ENCODE results near the gene RALGPS2. TPM values are rescaled to one million over a fixed set of nuclear protein-coding genes. Genes with fewer than 3 reads are reported as not detected.

RALGPS2 gene
- total and polyA plus RNA-seq, 2 experiments from 2014 or later, result 8.1 to 31.2 TPM

DNA sequence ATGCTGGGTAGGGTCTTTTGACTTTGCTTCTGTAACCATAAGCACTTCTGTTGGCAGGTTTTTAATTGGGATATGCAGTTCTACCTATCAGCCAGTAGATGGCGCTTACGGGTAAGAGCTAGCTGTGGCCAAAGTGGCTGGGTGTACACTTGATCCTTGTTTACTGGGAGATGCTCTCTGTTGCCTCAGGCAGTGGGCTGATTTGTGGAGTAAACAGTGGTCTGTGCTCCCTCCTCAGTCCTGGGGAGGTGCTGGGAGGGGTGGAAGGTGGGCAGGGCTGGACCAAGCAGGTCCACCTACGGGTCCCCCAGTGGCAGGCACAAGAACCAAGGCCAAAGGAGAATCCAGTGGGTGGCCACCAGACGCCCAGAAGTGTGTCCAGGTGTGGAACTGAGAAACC, 43.4 kb downstream of the RALGPS2 start:
- Histone ChIP-seq H4K20me1 (replicated peaks; ENCODE audit: insufficient read depth) (0 out of 2 replicates have a peak, but pooled peaks cover 11% of the 10 kb centered on the region), H3K27me3 (ENCODE audit: insufficient read depth) (no peaks in the 10 kb centered on the region), H3F3A (replicated peaks; ENCODE audit: low read depth) (no peaks in the 10 kb centered on the region), H3K4me2 (no peak overlapping the region), H3K4me1 (ENCODE audit: insufficient read depth) (peaks cover 8% of the 10 kb centered on the region), H3K9me2 (ENCODE audit: insufficient read depth) (no peaks in the 10 kb centered on the region), H3K4me3 (no peak overlapping the region), H2AFZ (no peak overlapping the region), H3K79me2 (replicated peaks; ENCODE audit: insufficient read depth) (peaks cover 71% of the 10 kb centered on the region), H3K27ac (ENCODE audit: low read depth) (no peak overlapping the region), H3K36me3 (ENCODE audit: insufficient read depth) (peaks cover 20% of the 10 kb centered on the region; the same call in 1 of the 2 replicates)
- Mint-ChIP-seq H3K4me3 (no peak overlapping the region), H3K4me1 (peaks cover 11% of the 10 kb centered on the region), H3K9me3 (peaks cover 52% of the 10 kb centered on the region), H3K27ac (no peak overlapping the region), H3K27me3 (ENCODE audit: insufficient read depth, low read depth, poor library complexity) (peaks cover 6% of the 10 kb centered on the region), H3K36me3 (ENCODE audit: low read depth) (peaks cover 58% of the 10 kb centered on the region)
- DNase-seq (ENCODE audit: low spot score), result peak; percentile 74
- TF ChIP-seq POLR2AphosphoS5 (IDR thresholded peaks at IDR 0.05; ENCODE audit: low read depth) (no peak), STAT1 (IDR thresholded peaks at IDR 0.05; ENCODE audit: unreplicated experiment) (no peak), CREB1 (CRISPR knock-in tag; IDR thresholded peaks at IDR 0.05; ENCODE audit: low read depth) (no peak)
- TF ChIP-seq, protein P1, sequence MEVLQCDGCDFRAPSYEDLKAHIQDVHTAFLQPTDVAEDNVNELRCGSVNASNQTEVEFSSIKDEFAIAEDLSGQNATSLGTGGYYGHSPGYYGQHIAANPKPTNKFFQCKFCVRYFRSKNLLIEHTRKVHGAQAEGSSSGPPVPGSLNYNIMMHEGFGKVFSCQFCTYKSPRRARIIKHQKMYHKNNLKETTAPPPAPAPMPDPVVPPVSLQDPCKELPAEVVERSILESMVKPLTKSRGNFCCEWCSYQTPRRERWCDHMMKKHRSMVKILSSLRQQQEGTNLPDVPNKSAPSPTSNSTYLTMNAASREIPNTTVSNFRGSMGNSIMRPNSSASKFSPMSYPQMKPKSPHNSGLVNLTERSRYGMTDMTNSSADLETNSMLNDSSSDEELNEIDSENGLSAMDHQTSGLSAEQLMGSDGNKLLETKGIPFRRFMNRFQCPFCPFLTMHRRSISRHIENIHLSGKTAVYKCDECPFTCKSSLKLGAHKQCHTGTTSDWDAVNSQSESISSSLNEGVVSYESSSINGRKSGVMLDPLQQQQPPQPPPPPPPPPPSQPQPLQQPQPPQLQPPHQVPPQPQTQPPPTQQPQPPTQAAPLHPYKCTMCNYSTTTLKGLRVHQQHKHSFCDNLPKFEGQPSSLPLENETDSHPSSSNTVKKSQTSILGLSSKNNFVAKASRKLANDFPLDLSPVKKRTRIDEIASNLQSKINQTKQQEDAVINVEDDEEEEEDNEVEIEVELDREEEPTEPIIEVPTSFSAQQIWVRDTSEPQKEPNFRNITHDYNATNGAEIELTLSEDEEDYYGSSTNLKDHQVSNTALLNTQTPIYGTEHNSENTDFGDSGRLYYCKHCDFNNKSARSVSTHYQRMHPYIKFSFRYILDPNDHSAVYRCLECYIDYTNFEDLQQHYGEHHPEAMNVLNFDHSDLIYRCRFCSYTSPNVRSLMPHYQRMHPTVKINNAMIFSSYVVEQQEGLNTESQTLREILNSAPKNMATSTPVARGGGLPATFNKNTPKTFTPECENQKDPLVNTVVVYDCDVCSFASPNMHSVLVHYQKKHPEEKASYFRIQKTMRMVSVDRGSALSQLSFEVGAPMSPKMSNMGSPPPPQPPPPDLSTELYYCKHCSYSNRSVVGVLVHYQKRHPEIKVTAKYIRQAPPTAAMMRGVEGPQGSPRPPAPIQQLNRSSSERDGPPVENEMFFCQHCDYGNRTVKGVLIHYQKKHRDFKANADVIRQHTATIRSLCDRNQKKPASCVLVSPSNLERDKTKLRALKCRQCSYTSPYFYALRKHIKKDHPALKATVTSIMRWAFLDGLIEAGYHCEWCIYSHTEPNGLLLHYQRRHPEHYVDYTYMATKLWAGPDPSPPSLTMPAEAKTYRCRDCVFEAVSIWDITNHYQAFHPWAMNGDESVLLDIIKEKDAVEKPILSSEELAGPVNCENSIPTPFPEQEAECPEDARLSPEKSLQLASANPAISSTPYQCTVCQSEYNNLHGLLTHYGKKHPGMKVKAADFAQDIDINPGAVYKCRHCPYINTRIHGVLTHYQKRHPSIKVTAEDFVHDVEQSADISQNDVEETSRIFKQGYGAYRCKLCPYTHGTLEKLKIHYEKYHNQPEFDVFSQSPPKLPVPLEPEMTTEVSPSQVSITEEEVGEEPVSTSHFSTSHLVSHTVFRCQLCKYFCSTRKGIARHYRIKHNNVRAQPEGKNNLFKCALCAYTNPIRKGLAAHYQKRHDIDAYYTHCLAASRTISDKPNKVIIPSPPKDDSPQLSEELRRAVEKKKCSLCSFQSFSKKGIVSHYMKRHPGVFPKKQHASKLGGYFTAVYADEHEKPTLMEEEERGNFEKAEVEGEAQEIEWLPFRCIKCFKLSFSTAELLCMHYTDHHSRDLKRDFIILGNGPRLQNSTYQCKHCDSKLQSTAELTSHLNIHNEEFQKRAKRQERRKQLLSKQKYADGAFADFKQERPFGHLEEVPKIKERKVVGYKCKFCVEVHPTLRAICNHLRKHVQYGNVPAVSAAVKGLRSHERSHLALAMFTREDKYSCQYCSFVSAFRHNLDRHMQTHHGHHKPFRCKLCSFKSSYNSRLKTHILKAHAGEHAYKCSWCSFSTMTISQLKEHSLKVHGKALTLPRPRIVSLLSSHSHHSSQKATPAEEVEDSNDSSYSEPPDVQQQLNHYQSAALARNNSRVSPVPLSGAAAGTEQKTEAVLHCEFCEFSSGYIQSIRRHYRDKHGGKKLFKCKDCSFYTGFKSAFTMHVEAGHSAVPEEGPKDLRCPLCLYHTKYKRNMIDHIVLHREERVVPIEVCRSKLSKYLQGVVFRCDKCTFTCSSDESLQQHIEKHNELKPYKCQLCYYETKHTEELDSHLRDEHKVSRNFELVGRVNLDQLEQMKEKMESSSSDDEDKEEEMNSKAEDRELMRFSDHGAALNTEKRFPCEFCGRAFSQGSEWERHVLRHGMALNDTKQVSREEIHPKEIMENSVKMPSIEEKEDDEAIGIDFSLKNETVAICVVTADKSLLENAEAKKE (CRISPR knock-in tag; IDR thresholded peaks at IDR 0.05), result no peak
- TF ChIP-seq, protein P2, sequence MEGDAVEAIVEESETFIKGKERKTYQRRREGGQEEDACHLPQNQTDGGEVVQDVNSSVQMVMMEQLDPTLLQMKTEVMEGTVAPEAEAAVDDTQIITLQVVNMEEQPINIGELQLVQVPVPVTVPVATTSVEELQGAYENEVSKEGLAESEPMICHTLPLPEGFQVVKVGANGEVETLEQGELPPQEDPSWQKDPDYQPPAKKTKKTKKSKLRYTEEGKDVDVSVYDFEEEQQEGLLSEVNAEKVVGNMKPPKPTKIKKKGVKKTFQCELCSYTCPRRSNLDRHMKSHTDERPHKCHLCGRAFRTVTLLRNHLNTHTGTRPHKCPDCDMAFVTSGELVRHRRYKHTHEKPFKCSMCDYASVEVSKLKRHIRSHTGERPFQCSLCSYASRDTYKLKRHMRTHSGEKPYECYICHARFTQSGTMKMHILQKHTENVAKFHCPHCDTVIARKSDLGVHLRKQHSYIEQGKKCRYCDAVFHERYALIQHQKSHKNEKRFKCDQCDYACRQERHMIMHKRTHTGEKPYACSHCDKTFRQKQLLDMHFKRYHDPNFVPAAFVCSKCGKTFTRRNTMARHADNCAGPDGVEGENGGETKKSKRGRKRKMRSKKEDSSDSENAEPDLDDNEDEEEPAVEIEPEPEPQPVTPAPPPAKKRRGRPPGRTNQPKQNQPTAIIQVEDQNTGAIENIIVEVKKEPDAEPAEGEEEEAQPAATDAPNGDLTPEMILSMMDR (conservative IDR thresholded peaks at IDR 0.05; ENCODE audit: low read depth in 2 of 2), result peak; percentile 88 to 94
- peak; percentile 78 for ATAC-seq

Measured in GM23338 (cell line).